Body of pancreas (tissue), 4 donors: ENCODE results near the gene ACKR3.

ENCODE experiments used
- POLR2A ChIP-seq, 3 donors: fragments of 450-650 bp; IDR thresholded peaks; one replicate each; pipeline ENCODE4 v1.6.1; 2016; ENCODE audit warnings: antibody characterized with exemption in 3 of 3, mild to moderate bottlenecking in 2 of 3
- TF ChIP-seq, protein P1 (sequence below), 7 experiments: fragments of 450-650 bp in 4 of 7; fragments of 200-600 bp in 3 of 7; sonication (generic) in 3 of 7; IDR thresholded peaks; one replicate each; pipeline ENCODE4 v1.5.1; 2016 to 2019; ENCODE audit warnings: antibody characterized with exemption in 7 of 7

DNA sequence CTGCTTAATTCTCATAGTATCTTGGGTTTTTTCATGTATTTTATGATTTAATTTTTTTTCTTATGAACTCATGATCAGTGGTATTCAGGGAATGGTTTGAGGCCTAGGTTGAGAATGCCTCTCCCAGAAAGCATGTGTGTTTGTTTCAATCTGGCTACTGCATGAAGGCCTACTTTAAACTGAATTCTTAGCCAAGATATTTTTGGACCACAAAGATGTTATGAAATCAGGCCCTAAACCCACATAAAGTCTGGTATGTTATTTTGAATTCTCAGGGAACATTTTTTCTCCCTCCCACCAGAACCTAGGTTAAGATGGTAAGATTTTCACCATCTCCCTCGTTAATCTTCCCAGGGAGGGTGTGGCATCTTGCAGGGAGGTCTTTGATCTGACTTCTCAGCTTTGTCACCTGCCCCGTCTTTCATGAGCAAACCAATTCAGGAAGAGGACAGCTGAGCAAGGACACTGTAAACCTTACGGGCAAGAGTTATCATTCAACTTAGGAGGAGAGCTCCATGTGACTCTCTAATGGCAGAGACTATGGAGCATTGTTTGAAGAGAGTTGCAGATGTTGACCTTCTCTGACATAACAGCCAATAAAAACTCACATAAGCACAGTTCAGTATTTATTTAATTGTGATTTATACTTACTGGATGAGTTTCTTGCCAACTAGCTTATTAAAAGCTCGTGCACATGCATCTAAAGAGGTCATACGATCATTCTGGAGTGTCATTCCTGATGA lies 21.3 kb upstream of the ACKR3 start:
- TF ChIP-seq, protein P1, sequence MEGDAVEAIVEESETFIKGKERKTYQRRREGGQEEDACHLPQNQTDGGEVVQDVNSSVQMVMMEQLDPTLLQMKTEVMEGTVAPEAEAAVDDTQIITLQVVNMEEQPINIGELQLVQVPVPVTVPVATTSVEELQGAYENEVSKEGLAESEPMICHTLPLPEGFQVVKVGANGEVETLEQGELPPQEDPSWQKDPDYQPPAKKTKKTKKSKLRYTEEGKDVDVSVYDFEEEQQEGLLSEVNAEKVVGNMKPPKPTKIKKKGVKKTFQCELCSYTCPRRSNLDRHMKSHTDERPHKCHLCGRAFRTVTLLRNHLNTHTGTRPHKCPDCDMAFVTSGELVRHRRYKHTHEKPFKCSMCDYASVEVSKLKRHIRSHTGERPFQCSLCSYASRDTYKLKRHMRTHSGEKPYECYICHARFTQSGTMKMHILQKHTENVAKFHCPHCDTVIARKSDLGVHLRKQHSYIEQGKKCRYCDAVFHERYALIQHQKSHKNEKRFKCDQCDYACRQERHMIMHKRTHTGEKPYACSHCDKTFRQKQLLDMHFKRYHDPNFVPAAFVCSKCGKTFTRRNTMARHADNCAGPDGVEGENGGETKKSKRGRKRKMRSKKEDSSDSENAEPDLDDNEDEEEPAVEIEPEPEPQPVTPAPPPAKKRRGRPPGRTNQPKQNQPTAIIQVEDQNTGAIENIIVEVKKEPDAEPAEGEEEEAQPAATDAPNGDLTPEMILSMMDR (IDR thresholded peaks at IDR 0.05): no peak
- no peak for TF ChIP-seq POLR2A (IDR thresholded peaks at IDR 0.05)
